HG02763 (cell line): Measurements from ENCODE around the gene AMHR2.

Source experiments
- ATAC-seq: cut with Tn5 transposase; IDR thresholded peaks from one replicate; pipeline ENCODE4 v1.9.1; 2021; ENCODE audit warnings: mild to moderate bottlenecking, moderate library complexity; ENCODE audit not compliant: unreplicated experiment

The AMHR2 gene

GRCh38 chr12:53479331-53479730 is 55.7 kb downstream of the AMHR2 start:
- no peak for ATAC-seq

- no peak for ATAC-seq
These were observed 57.1 kb downstream of the AMHR2 start for GRCh38 chr12:53480491-53481442.
